Measurements from ENCODE around the gene UNC13D.

DNA sequence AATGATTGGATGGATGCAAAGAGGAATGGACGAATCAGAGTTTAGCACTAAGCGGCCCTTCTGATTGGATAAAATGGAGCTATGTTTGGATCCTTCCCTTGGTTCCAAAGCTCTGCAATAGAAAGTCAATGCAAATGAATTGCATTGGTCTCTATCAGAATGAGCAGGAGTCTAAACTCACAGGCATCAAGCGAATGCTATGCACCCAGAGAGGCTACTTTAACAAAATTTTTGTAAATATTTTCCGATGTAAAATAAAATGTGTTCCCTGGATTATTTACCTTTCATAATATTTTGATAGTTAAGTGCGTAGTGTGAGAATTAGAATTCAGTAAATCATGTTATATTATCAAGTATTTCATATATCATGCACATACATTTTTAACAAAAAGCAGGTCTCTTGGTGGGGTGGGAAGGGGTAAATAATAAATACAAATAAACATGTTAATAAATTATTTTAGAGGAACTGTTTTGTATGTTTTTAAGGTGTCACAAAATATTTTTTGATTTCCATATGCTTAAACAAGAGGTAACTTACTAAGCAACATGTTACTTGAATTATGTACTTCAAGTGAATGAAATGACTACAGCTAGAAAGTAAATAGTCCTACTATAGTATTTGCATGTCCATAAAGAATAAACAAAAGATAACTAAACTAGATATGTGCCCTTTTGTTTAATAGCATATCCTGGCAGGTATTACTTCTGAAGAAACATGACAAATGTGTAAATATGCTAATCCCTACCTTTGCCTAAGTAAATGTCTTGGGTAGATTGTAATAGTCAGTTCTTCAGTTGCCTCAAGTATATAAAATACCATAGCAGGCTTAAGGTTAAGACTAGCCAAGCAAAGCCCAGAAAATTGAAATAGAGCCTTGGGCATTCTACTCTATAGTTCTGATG, 64.0 kb downstream of the UNC13D start:
- TF ChIP-seq, protein P1, sequence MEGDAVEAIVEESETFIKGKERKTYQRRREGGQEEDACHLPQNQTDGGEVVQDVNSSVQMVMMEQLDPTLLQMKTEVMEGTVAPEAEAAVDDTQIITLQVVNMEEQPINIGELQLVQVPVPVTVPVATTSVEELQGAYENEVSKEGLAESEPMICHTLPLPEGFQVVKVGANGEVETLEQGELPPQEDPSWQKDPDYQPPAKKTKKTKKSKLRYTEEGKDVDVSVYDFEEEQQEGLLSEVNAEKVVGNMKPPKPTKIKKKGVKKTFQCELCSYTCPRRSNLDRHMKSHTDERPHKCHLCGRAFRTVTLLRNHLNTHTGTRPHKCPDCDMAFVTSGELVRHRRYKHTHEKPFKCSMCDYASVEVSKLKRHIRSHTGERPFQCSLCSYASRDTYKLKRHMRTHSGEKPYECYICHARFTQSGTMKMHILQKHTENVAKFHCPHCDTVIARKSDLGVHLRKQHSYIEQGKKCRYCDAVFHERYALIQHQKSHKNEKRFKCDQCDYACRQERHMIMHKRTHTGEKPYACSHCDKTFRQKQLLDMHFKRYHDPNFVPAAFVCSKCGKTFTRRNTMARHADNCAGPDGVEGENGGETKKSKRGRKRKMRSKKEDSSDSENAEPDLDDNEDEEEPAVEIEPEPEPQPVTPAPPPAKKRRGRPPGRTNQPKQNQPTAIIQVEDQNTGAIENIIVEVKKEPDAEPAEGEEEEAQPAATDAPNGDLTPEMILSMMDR (conservative IDR thresholded peaks at IDR 0.05; ENCODE audit: low read depth, low read length) = no peak
- TF ChIP-seq ELK1 (IDR thresholded peaks at IDR 0.05; ENCODE audit: borderline replicate concordance, low read depth, low read length) (no peak), RFX5 (IDR thresholded peaks at IDR 0.05; ENCODE audit: low read depth, low read length) (no peak; the same call in 1 of the 2 replicates), RCOR1 (IDR thresholded peaks at IDR 0.05; ENCODE audit: insufficient replicate concordance, low read length) (no peak)

Data from IMR-90 (cell line).